Cardiac muscle cell (in vitro differentiated cells and primary cell): ENCODE data around the gene TRAF6. TPM values are rescaled to one million over a fixed set of nuclear protein-coding genes. Genes with fewer than 3 reads are reported as not detected.
"Not testable (repeated sequence)": the region's sequence is repeated elsewhere in the genome, so short reads cannot be mapped to it uniquely, and the experiment has no call there.

Source experiments
- DNase-seq, 2 donors: peaks; one replicate each; pipeline versions ENCODE4 v3.0.0 to v3.0.0-alpha.2; 2010 to 2017; ENCODE audit warnings: low read depth in 1 of 2, low spot score in 1 of 2
- H3K27ac ChIP-seq: fragments of 200-600 bp; sonication (generic); 2 replicates; pipeline ENCODE4 v1.5.1; 2016
- H3K27me3 ChIP-seq: fragments of 200-600 bp; sonication (generic); 2 replicates; pipeline ENCODE4 v1.6.0; 2016; ENCODE audit warnings: control low read depth
- H3K36me3 ChIP-seq: fragments of 200-600 bp; sonication (generic); 2 replicates; pipeline ENCODE4 v1.5.1; 2016; ENCODE audit warnings: control low read depth
- H3K4me1 ChIP-seq: fragments of 200-600 bp; sonication (generic); 2 replicates; pipeline ENCODE4 v1.8.1; 2017; ENCODE audit warnings: low read depth, mild to moderate bottlenecking, mixed run types
- H3K4me3 ChIP-seq: fragments of 200-600 bp; sonication (generic); 2 replicates; pipeline ENCODE4 v1.5.1; 2016; ENCODE audit warnings: mild to moderate bottlenecking
- H3K9me3 ChIP-seq: fragments of 200-600 bp; sonication (generic); 2 replicates; pipeline ENCODE4 v1.5.1; 2017; ENCODE audit warnings: low read depth, mild to moderate bottlenecking, control low read depth
- polyA plus RNA-seq: library from polyadenylated mRNA; unstranded; fragments of >200 nt; fragmentation: Nextera tagmentation; extraction: Ambion mirVana; gene quantifications from 2 replicates; pipeline ENCODE4 v1.2.1, GENCODE V29; 2016
- total RNA-seq: library from RNA; depleted of rRNA; stranded (reverse); fragments of >200 nt; gene quantifications from 2 replicates; pipeline ENCODE4 v1.2.3, GENCODE V29; 2016
- TF ChIP-seq, protein P1 (sequence below): IDR thresholded peaks from 2 replicates; pipeline ENCODE4 v1.5.1; 2012; ENCODE audit warnings: low read depth, mild to moderate bottlenecking, low read length

TRAF6 gene
- total and polyA plus RNA-seq, 2 experiments from 2014 or later: 6.6 to 11.6 TPM

GRCh38 chr11:36512016-36512415, 1.9 kb upstream of the TRAF6 start:
- Histone ChIP-seq H3K4me1 (peaks cover 5% of the 10 kb centered on the region), H3K27ac (no peak overlapping the region), H3K4me3 (no peak overlapping the region), H3K9me3 (no peaks in the 10 kb centered on the region), H3K36me3 (no peaks in the 10 kb centered on the region), H3K27me3 (peaks cover 3% of the 10 kb centered on the region)
- DNase-seq: no peak
- TF ChIP-seq, protein P1, sequence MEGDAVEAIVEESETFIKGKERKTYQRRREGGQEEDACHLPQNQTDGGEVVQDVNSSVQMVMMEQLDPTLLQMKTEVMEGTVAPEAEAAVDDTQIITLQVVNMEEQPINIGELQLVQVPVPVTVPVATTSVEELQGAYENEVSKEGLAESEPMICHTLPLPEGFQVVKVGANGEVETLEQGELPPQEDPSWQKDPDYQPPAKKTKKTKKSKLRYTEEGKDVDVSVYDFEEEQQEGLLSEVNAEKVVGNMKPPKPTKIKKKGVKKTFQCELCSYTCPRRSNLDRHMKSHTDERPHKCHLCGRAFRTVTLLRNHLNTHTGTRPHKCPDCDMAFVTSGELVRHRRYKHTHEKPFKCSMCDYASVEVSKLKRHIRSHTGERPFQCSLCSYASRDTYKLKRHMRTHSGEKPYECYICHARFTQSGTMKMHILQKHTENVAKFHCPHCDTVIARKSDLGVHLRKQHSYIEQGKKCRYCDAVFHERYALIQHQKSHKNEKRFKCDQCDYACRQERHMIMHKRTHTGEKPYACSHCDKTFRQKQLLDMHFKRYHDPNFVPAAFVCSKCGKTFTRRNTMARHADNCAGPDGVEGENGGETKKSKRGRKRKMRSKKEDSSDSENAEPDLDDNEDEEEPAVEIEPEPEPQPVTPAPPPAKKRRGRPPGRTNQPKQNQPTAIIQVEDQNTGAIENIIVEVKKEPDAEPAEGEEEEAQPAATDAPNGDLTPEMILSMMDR: no peak

DNA sequence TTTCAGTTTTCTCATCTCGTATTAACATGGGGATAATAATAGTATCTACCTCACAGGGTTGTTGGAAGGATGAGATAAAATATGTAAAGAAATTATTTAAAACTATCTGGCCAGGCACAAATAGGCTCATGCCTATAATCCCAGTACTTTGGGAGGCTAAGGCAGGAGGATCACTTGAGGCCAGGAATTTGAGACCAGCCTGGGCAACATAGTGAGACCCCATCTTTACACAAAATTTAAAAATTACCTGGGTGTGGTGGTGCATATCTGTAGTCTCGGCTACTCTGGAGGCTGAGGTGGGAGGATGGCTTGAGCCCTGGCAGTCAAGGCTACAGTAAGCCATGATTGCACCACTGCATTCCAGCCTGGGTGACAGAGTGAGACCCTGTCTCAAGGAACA, 990 bp upstream of the TRAF6 start:
- not testable (repeated sequence) for H3K9me3 ChIP-seq, H3K4me3 ChIP-seq, H3K27me3 ChIP-seq, DNase-seq, H3K27ac ChIP-seq, H3K36me3 ChIP-seq, H3K4me1 ChIP-seq

DNA sequence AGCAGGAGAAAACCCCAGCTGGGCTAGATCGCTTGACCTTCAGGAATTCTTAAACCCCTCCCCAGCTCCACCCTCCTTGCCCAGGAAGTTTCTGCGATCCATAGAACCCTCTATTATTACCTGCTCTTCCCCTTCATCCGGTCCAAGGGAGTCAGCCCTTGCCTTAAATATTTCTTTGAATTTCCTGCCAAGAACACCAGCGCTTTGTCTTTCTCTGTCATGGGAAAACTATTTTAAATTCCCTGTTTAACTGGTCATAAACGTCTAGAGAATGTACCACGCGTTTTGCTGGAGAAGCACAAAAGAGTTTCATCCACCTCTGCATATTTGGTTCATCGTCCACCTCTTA, 496 bp upstream of the TRAF6 start:
- Histone ChIP-seq H3K36me3 (no peaks in the 10 kb centered on the region), H3K4me1 (peaks cover 5% of the 10 kb centered on the region), H3K27me3 (peaks cover 3% of the 10 kb centered on the region), H3K4me3 (peak overlapping the region; percentile 78), H3K27ac (no peak overlapping the region), H3K9me3 (no peaks in the 10 kb centered on the region)
- TF ChIP-seq, protein P1: no peak
- peak in 1 of 2 donors; percentile 28 for DNase-seq

- TF ChIP-seq, protein P1: no peak
- no peaks in the 10 kb centered on the region for H3K9me3 ChIP-seq
- peak; percentile 39 to 85 for DNase-seq
- H3K27me3 ChIP-seq: no peaks in the 10 kb centered on the region
- H3K27ac ChIP-seq: peak overlapping the region; percentile 99
- peak overlapping the region; percentile 78 for H3K4me3 ChIP-seq
- H3K36me3 ChIP-seq: no peaks in the 10 kb centered on the region
- peaks cover 5% of the 10 kb centered on the region for H3K4me1 ChIP-seq
Measured at GRCh38 chr11:36509201-36509639, 852 bp downstream of the TRAF6 start.

GRCh38 chr11:36508743-36509142, 1.3 kb downstream of the TRAF6 start:
- peak overlapping the region; percentile 99 for H3K27ac ChIP-seq
- TF ChIP-seq, protein P1: no peak
- no peak for DNase-seq
- H3K9me3 ChIP-seq: no peaks in the 10 kb centered on the region
- H3K4me3 ChIP-seq: peak overlapping the region; percentile 78
- H3K36me3 ChIP-seq: no peaks in the 10 kb centered on the region
- no peaks in the 10 kb centered on the region for H3K27me3 ChIP-seq
- H3K4me1 ChIP-seq: peaks cover 5% of the 10 kb centered on the region

GRCh38 chr11:36507824-36508489, 2.1 kb downstream of the TRAF6 start:
- no peaks in the 10 kb centered on the region for H3K36me3 ChIP-seq
- H3K27ac ChIP-seq: peak overlapping the region; percentile 99
- no peaks in the 10 kb centered on the region for H3K27me3 ChIP-seq
- TF ChIP-seq, protein P1: no peak
- no peak overlapping the region for H3K4me3 ChIP-seq
- DNase-seq: peak in 1 of 2 donors; percentile 12
- peaks cover 5% of the 10 kb centered on the region for H3K4me1 ChIP-seq
- H3K9me3 ChIP-seq: no peaks in the 10 kb centered on the region
